OCI-LY1 (cell line): ENCODE measurements around the gene CFAP210.

Experiments used
- H2AFZ ChIP-seq: fragments of 200-600 bp; sonication (generic), shearing (Covaris generic); 2 replicates; pipeline ENCODE4 v1.6.0; 2014; ENCODE audit warnings: antibody characterized with exemption, mild to moderate bottlenecking, low read length
- H3F3A ChIP-seq: fragments of 200-600 bp; sonication (generic), shearing (Covaris generic); 2 replicates; pipeline ENCODE4 v1.6.0; 2014; ENCODE audit warnings: mild to moderate bottlenecking, antibody characterized with exemption, low read length, moderate library complexity; ENCODE audit not compliant: insufficient read depth
- H3K27ac ChIP-seq: fragments of 200-600 bp; sonication (generic); 2 replicates; pipeline ENCODE4 v1.5.1; 2014; ENCODE audit warnings: low read length, mixed run types, mild to moderate bottlenecking, low read depth; ENCODE audit not compliant: poor library complexity, severe bottlenecking
- H3K27me3 ChIP-seq: fragments of 200-600 bp; sonication (generic); 2 replicates; pipeline ENCODE4 v1.6.0; 2014; ENCODE audit warnings: antibody characterized with exemption, mild to moderate bottlenecking, low read length, moderate library complexity; ENCODE audit not compliant: insufficient read depth
- H3K36me3 ChIP-seq: fragments of 200-600 bp; sonication (generic); 2 replicates; pipeline ENCODE4 v1.6.1; 2014; ENCODE audit warnings: mild to moderate bottlenecking, antibody characterized with exemption, low read length, moderate library complexity, mixed read lengths; ENCODE audit not compliant: insufficient read depth
- H3K4me1 ChIP-seq: fragments of 200-600 bp; sonication (generic); 2 replicates; pipeline ENCODE4 v1.5.1; 2014; ENCODE audit warnings: mild to moderate bottlenecking, low read length, moderate library complexity; ENCODE audit not compliant: insufficient read depth, severe bottlenecking
- H3K4me2 ChIP-seq: fragments of 200-600 bp; sonication (generic), shearing (Covaris generic); 2 replicates; pipeline ENCODE4 v1.6.1; 2014; ENCODE audit warnings: low read length
- H3K4me3 ChIP-seq: fragments of 200-600 bp; sonication (generic); 2 replicates; pipeline ENCODE4 v1.5.1; 2014; ENCODE audit warnings: low read length, low read depth, mild to moderate bottlenecking, mixed read lengths; ENCODE audit not compliant: poor library complexity, severe bottlenecking
- H3K79me2 ChIP-seq: fragments of 200-600 bp; shearing (Covaris generic); 2 replicates; pipeline ENCODE4 v1.6.1; 2016; ENCODE audit warnings: mixed run types, low read length, mixed read lengths; ENCODE audit not compliant: insufficient read depth
- H3K9ac ChIP-seq: fragments of 200-600 bp; sonication (generic), shearing (Covaris generic); 2 replicates; pipeline ENCODE4 v1.6.1; 2014; ENCODE audit warnings: mild to moderate bottlenecking, low read length, mixed read lengths
- H3K9me2 ChIP-seq: fragments of 200-600 bp; sonication (generic), shearing (Covaris generic); 2 replicates; pipeline ENCODE4 v1.6.1; 2014; ENCODE audit warnings: low read depth, mild to moderate bottlenecking, low read length, mixed read lengths
- H3K9me3 ChIP-seq: fragments of 200-600 bp; shearing (Covaris generic); 2 replicates; pipeline ENCODE4 v1.6.1; 2014; ENCODE audit warnings: low read length, mixed read lengths
- H4K20me1 ChIP-seq: fragments of 200-600 bp; sonication (generic), shearing (Covaris generic); 2 replicates; pipeline ENCODE4 v1.6.0; 2016; ENCODE audit warnings: mild to moderate bottlenecking, low read length; ENCODE audit not compliant: insufficient read depth
- CTCF ChIP-seq: fragments of 200-600 bp; sonication (generic), shearing (Covaris generic); IDR thresholded peaks from 2 replicates; pipeline ENCODE4 v1.5.1; 2017; ENCODE audit warnings: mild to moderate bottlenecking, antibody characterized with exemption, low read length, moderate library complexity, mixed read lengths
- EZH2 ChIP-seq: fragments of 200-600 bp; sonication (generic), shearing (Covaris generic); IDR thresholded peaks from 2 replicates; pipeline ENCODE4 v1.8.0; 2017; ENCODE audit warnings: borderline replicate concordance, mixed run types, mild to moderate bottlenecking, antibody characterized with exemption, low read length, moderate library complexity, mixed read lengths

The CFAP210 gene

GRCh38 chr2:169625781-169626180 lies 68.4 kb downstream of the CFAP210 start:
- Histone ChIP-seq H3K79me2 (no peaks in the 10 kb centered on the region), H4K20me1 (no peaks in the 10 kb centered on the region), H3K9ac (no peak overlapping the region), H3K4me2 (no peak overlapping the region), H3K9me2 (no peaks in the 10 kb centered on the region), H3K9me3 (no peaks in the 10 kb centered on the region), H3K4me1 (no peaks in the 10 kb centered on the region), H3K36me3 (peaks cover 59% of the 10 kb centered on the region), H3K4me3 (no peak overlapping the region), H3K27ac (no peak overlapping the region), H3F3A (0 out of 2 replicates have a peak, but pooled peaks cover 6% of the 10 kb centered on the region), H2AFZ (no peak overlapping the region), H3K27me3 (no peaks in the 10 kb centered on the region)
- TF ChIP-seq EZH2, result no peak
- TF ChIP-seq CTCF, result no peak

- Histone ChIP-seq H3K4me1 (no peaks in the 10 kb centered on the region), H3F3A (0 out of 2 replicates have a peak, but pooled peaks cover 6% of the 10 kb centered on the region), H3K27me3 (no peaks in the 10 kb centered on the region), H3K9ac (no peak overlapping the region), H4K20me1 (no peaks in the 10 kb centered on the region), H3K9me3 (no peaks in the 10 kb centered on the region), H3K36me3 (peaks cover 60% of the 10 kb centered on the region), H3K79me2 (no peaks in the 10 kb centered on the region), H3K27ac (no peak overlapping the region), H2AFZ (no peak overlapping the region), H3K4me3 (no peak overlapping the region), H3K9me2 (no peaks in the 10 kb centered on the region), H3K4me2 (no peak overlapping the region)
- TF ChIP-seq EZH2, result no peak
- TF ChIP-seq CTCF, result no peak
These were observed 71.0 kb downstream of the CFAP210 start for GRCh38 chr2:169623235-169623634.

- H3K9ac ChIP-seq, result no peak overlapping the region
- no peak overlapping the region for H2AFZ ChIP-seq
- no peak overlapping the region for H3K27ac ChIP-seq
- no peaks in the 10 kb centered on the region for H3K27me3 ChIP-seq
- no peak for TF ChIP-seq EZH2
- no peak for TF ChIP-seq CTCF
- H3K4me1 ChIP-seq, result no peaks in the 10 kb centered on the region
- H3K9me3 ChIP-seq, result no peaks in the 10 kb centered on the region
- H4K20me1 ChIP-seq, result no peaks in the 10 kb centered on the region
- peaks cover 73% of the 10 kb centered on the region for H3K36me3 ChIP-seq
- 0 out of 2 replicates have a peak, but pooled peaks cover 6% of the 10 kb centered on the region for H3F3A ChIP-seq
- H3K9me2 ChIP-seq, result no peaks in the 10 kb centered on the region
- H3K79me2 ChIP-seq, result no peaks in the 10 kb centered on the region
- no peak overlapping the region for H3K4me2 ChIP-seq
- H3K4me3 ChIP-seq, result no peak overlapping the region
These were observed 73.7 kb downstream of the CFAP210 start for GRCh38 chr2:169620509-169620908.
